Stomach (tissue), 9 donors: Measurements from ENCODE around the gene UAP1L1. TPM values are rescaled to one million over a fixed set of nuclear protein-coding genes. Genes with fewer than 3 reads are reported as not detected.

Experiments used
- DNase-seq, 2 donors: peaks; one replicate each; pipeline versions ENCODE4 v3.0.0 to v3.0.0-alpha.2; 2013 to 2019
- H3K27ac ChIP-seq, 5 donors: fragments of 200-600 bp in 4 of 5; sonication (generic) in 4 of 5; one replicate each; pipeline ENCODE4 v1.5.1; 2013 to 2019; ENCODE audit warnings: mild to moderate bottlenecking in 1 of 5, moderate library complexity in 1 of 5
- H3K27me3 ChIP-seq, 3 donors: fragments of 200-600 bp; sonication (generic); one replicate each; pipeline ENCODE4 v1.5.1; 2017 to 2019; ENCODE audit warnings: mixed run types in 1 of 3
- H3K36me3 ChIP-seq, 4 donors: fragments of 200-600 bp; sonication (generic); 1 replicate in 3 of 4; 2 replicates in 1 of 4; pipeline ENCODE4 v1.5.1; 2016 to 2019
- H3K4me1 ChIP-seq, 4 donors: fragments of 200-600 bp; sonication (generic); one replicate each; pipeline ENCODE4 v1.5.1; 2016 to 2019
- H3K4me3 ChIP-seq, 4 donors: fragments of 200-600 bp; sonication (generic) in 3 of 4; one replicate each; pipeline ENCODE4 v1.5.1; 2016 to 2019; ENCODE audit warnings: mild to moderate bottlenecking in 1 of 4
- H3K9me3 ChIP-seq, 4 donors: fragments of 200-600 bp; sonication (generic); one replicate each; pipeline ENCODE4 v1.5.1; 2016 to 2019
- CTCF ChIP-seq, 7 experiments: fragments of 450-650 bp in 4 of 7; fragments of 200-600 bp in 3 of 7; sonication (generic) in 3 of 7; IDR thresholded peaks; one replicate each; pipeline ENCODE4 v1.5.1; 2016 to 2019; ENCODE audit warnings: antibody characterized with exemption in 7 of 7, control low read depth in 2 of 7, mild to moderate bottlenecking in 1 of 7
- EP300 ChIP-seq: sonication (generic); formaldehyde crosslinking; IDR thresholded peaks from one replicate; pipeline ENCODE4 v1.6.1; 2017; ENCODE audit warnings: antibody characterized with exemption
- POLR2A ChIP-seq, 4 donors: fragments of 450-650 bp; IDR thresholded peaks; one replicate each; pipeline ENCODE4 v1.6.1; 2016; ENCODE audit warnings: antibody characterized with exemption in 4 of 4, control low read depth in 2 of 4, mild to moderate bottlenecking in 1 of 4, moderate library complexity in 1 of 4
- POLR2AphosphoS5 ChIP-seq, 3 donors: sonication (generic); formaldehyde crosslinking; IDR thresholded peaks; one replicate each; pipeline ENCODE4 v1.6.1; 2016; ENCODE audit warnings: antibody characterized with exemption in 3 of 3
- WGBS, 5 donors: extraction: QIAGEN DNeasy Blood & Tissue Kit in 3 of 5; methylation state at CpG; one replicate each; pipeline versions ENCODE4 v1.1.5 to v1.1.7; 2013 to 2018; 5-methylcytosine and 5-hydroxymethylcytosine counted together
- intact Hi-C: fragments of 100-400 bp; cut with DNase I; formaldehyde crosslinking; loops from one replicate; pipeline ENCODE4 v1.15.1; 2023; ENCODE audit warnings: low total_unique reads
- polyA plus RNA-seq, 3 donors: library from polyadenylated mRNA; stranded (reverse); fragments of 200-250 nt; gene quantifications; one replicate each; pipeline ENCODE4 v1.2.3, GENCODE V29; 2013
- total RNA-seq, 5 donors: library from RNA; depleted of rRNA; stranded (reverse); fragments of >200 nt; gene quantifications; one replicate each; pipeline versions ENCODE4 v1.1.0 to v1.2.3, GENCODE V29; 2014 to 2016
- donor health status: healthy with polysubstance abuse.
- donor health status: Bipolar disorder and iron deficiency.
- donor health status: healthy.

The UAP1L1 gene
- total and polyA plus RNA-seq, 8 donors = 4.1 to 95.6 (median 6.8) TPM

- TF ChIP-seq POLR2A (IDR thresholded peaks at IDR 0.05) (no peak), EP300 (no peak), CTCF (IDR thresholded peaks at IDR 0.05) (no peak), POLR2AphosphoS5 (IDR thresholded peaks at IDR 0.05) (no peak)
- DNase-seq = peak in 1 of 2 donors; percentile 36
- intact Hi-C loops = no loop called here
- 79 to 86% (median 84%) methylated on average over 9 to 17 of the region's 17 CpGs for WGBS, 5 donors
- Histone ChIP-seq H3K4me1 (peaks cover 21 to 59% (median 37%) of the 10 kb centered on the region in 4 donors), H3K36me3 (no peaks in the 10 kb centered on the region), H3K9me3 (no peaks in the 10 kb centered on the region), H3K4me3 (peak overlapping the region in 2 of 4 donors; percentile 48 to 49), H3K27ac (no peak overlapping the region), H3K27me3 (peaks cover 0 to 27% (median 11%) of the 10 kb centered on the region in 3 donors)
These were observed 8.5 kb upstream of the UAP1L1 start for GRCh38 chr9:137068539-137069507.

- intact Hi-C loops = no loop called here
- no peak for TF ChIP-seq POLR2A (IDR thresholded peaks at IDR 0.05)
- TF ChIP-seq POLR2AphosphoS5 (IDR thresholded peaks at IDR 0.05) = no peak
- no peak for TF ChIP-seq CTCF (IDR thresholded peaks at IDR 0.05)
- TF ChIP-seq EP300 = no peak
These were observed 7.7 kb upstream of the UAP1L1 start for GRCh38 chr9:137069508-137070091.

GRCh38 chr9:137070201-137070905, 7.0 kb upstream of the UAP1L1 start, which contains the start of gene SAPCD2:
Gene SAPCD2, minus strand, starts transcription at chr9:137070557. Its CDS starts 97 bp downstream, at chr9:137070460.
- peak; percentile 93 to 96 for DNase-seq
- Histone ChIP-seq H3K36me3 (no peaks in the 10 kb centered on the region), H3K9me3 (no peaks in the 10 kb centered on the region), H3K27me3 (peaks cover 0 to 25% (median 11%) of the 10 kb centered on the region in 3 donors), H3K27ac (peak within 1 kb of the TSS; percentile 79 to 84 (median 82)), H3K4me3 (peak within 1 kb of the TSS; percentile 46 to 53 (median 48)), H3K4me1 (peaks cover 21 to 54% (median 30%) of the 10 kb centered on the region in 4 donors)
- intact Hi-C loops = no loop called here
- TF ChIP-seq CTCF (IDR thresholded peaks at IDR 0.05) (no peak), POLR2A (IDR thresholded peaks at IDR 0.05) (no peak), POLR2AphosphoS5 (IDR thresholded peaks at IDR 0.05) (no peak), EP300 (no peak)
- 0 to 1% (median 0%) methylated on average over 36 to 74 of the region's 74 CpGs for WGBS, 5 donors

More at GRCh38 chr9:137069508-137070091, 7.7 kb upstream of the UAP1L1 start:
- Histone ChIP-seq H3K9me3 (no peaks in the 10 kb centered on the region), H3K36me3 (no peaks in the 10 kb centered on the region), H3K27ac (peak overlapping the region in 2 of 5 donors; percentile 81 to 82), H3K4me3 (peak overlapping the region; percentile 46 to 53 (median 48)), H3K27me3 (peaks cover 0 to 25% (median 11%) of the 10 kb centered on the region in 3 donors), H3K4me1 (peaks cover 21 to 54% (median 30%) of the 10 kb centered on the region in 4 donors)
- 2 to 7% (median 4%) methylated on average over 12 to 52 of the region's 52 CpGs for WGBS, 5 donors
- peak in 1 of 2 donors; percentile 56 for DNase-seq

GRCh38 chr9:137070906-137071275, 6.4 kb upstream of the UAP1L1 start:
- Histone ChIP-seq H3K27me3 (peaks cover 0 to 25% (median 11%) of the 10 kb centered on the region in 3 donors), H3K4me3 (peak overlapping the region; percentile 46 to 53 (median 48)), H3K4me1 (peaks cover 21 to 54% (median 30%) of the 10 kb centered on the region in 4 donors), H3K36me3 (no peaks in the 10 kb centered on the region), H3K27ac (peak overlapping the region; percentile 79 to 84 (median 82)), H3K9me3 (no peaks in the 10 kb centered on the region)
- intact Hi-C loops = no loop called here
- 11 to 28% (median 13%) methylated on average over 4 to 6 of the region's 6 CpGs for WGBS, 5 donors
- no peak for DNase-seq
- TF ChIP-seq CTCF (IDR thresholded peaks at IDR 0.05) (no peak), POLR2A (IDR thresholded peaks at IDR 0.05) (no peak), POLR2AphosphoS5 (IDR thresholded peaks at IDR 0.05) (no peak), EP300 (no peak)
